Limb (tissue), 2 donors: Measurements from ENCODE around the gene TTC7B.

ENCODE experiments used
- DNase-seq, 2 donors: peaks; one replicate each; pipeline ENCODE4 v3.0.0-alpha.2; 2016; ENCODE audit errors: extremely low spot score in 2 of 2

The TTC7B gene

GRCh38 chr14:90578283-90578985 is 237.8 kb downstream of the TTC7B start:
- peak; percentile 27 to 54 for DNase-seq

GRCh38 chr14:90577661-90578282 is 238.5 kb downstream of the TTC7B start:
- DNase-seq: no peak

- DNase-seq: no peak
Measured at GRCh38 chr14:90576981-90577660, 239.1 kb downstream of the TTC7B start.

- DNase-seq: no peak
Measured at GRCh38 chr14:90576581-90576980, 239.6 kb downstream of the TTC7B start.

GRCh38 chr14:90575781-90576180 is 240.4 kb downstream of the TTC7B start:
- DNase-seq: no peak

GRCh38 chr14:90575336-90575735 is 240.9 kb downstream of the TTC7B start:
- no peak for DNase-seq

- no peak for DNase-seq
Measured at GRCh38 chr14:90574188-90575131, 241.8 kb downstream of the TTC7B start.

- no peak for DNase-seq
Measured at GRCh38 chr14:90573385-90574105, 242.7 kb downstream of the TTC7B start.

GRCh38 chr14:90572441-90573150 is 243.6 kb downstream of the TTC7B start:
- no peak for DNase-seq

- no peak for DNase-seq
Measured at GRCh38 chr14:90571149-90571947, 244.9 kb downstream of the TTC7B start.

- DNase-seq: no peak
Measured at GRCh38 chr14:90570461-90570860, 245.8 kb downstream of the TTC7B start.

GRCh38 chr14:90569606-90570387 is 246.4 kb downstream of the TTC7B start:
- DNase-seq: no peak

- no peak for DNase-seq
Measured at GRCh38 chr14:90569201-90569600, 247.0 kb downstream of the TTC7B start.

- no peak for DNase-seq
Measured at GRCh38 chr14:90568405-90568804, 247.8 kb downstream of the TTC7B start.

GRCh38 chr14:90567991-90568390 is 248.2 kb downstream of the TTC7B start:
- no peak for DNase-seq

GRCh38 chr14:90567191-90567590 is 249.0 kb downstream of the TTC7B start:
- no peak for DNase-seq

GRCh38 chr14:90566481-90566880 is 249.7 kb downstream of the TTC7B start:
- no peak for DNase-seq

- no peak for DNase-seq
Measured at GRCh38 chr14:90564496-90564895, 251.7 kb downstream of the TTC7B start.

- no peak for DNase-seq
Measured at GRCh38 chr14:90562652-90563051, 253.6 kb downstream of the TTC7B start.
